Breast epithelium (tissue), 3 donors: Measurements from ENCODE around the gene PMM2.

Experiments
- CTCF ChIP-seq, 3 donors: fragments of 450-650 bp; IDR thresholded peaks; one replicate each; pipeline ENCODE4 v1.5.1; 2016 to 2017; ENCODE audit warnings: antibody characterized with exemption in 3 of 3, mild to moderate bottlenecking in 3 of 3, moderate library complexity in 3 of 3
- POLR2AphosphoS5 ChIP-seq, 3 donors: sonication (generic); formaldehyde crosslinking; IDR thresholded peaks; one replicate each; pipeline ENCODE4 v1.6.1; 2017; ENCODE audit warnings: antibody characterized with exemption in 3 of 3

DNA sequence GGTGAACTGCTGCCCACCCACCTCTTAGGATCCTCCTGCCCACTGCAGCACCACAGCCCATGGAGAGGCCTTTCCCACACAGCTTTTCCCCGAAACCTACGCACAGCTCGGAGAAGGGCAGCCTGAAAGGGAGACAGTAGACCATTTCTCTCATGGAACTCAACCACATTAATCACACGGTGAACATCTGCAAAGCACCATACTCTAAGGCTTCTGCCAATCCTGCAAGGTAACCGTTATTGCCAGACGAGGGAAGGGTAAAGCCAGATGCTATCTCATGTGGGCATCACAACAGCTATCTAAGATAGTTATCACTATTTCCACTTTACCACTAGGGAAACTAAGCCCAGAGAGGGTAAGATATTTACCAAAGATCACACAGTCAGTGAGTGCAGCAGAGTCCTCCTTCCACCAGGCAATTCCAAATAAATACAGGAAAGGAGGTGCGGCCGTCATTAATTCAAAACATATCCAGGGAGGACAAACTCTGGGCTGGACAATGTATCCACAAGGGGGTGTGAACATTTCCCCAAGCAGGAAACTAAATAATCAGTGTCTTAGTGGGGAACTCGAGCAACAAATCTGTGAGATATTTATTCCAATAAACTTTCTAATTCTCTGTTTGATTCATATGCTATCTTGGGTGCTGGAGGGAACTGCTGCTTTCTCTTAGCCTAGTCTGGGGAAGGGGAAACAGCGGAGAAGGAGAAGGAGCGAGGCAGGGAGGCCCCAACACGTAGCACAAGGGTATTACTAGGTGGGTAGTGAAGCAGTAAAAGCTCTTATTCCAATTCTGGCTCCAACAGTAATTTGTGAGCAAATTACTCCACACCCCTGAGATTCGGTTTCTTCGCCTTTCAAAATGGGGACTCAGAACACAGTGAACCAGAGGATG is 923 bp upstream of the PMM2 start:
- no peak for TF ChIP-seq CTCF (IDR thresholded peaks at IDR 0.05)
- TF ChIP-seq POLR2AphosphoS5 (IDR thresholded peaks at IDR 0.05): no peak
